Aorta (tissue), 5 donors: ENCODE measurements around the gene NPAS2. TPM values are rescaled to one million over a fixed set of nuclear protein-coding genes. Genes with fewer than 3 reads are reported as not detected.

Experiments used
- ATAC-seq: fragments of 200-7000 bp; cut with Tn5 transposase; one replicate; pipeline ENCODE4 v1.9.1; 2022; ENCODE audit warnings: moderate library complexity; ENCODE audit not compliant: low FRiP score
- DNase-seq, 2 donors: peaks; one replicate each; pipeline ENCODE4 v3.0.0-alpha.2; 2020
- H3K27ac ChIP-seq, 2 donors: one replicate each; pipeline ENCODE4 v1.5.1; 2013; ENCODE audit warnings: low read length in 2 of 2, mild to moderate bottlenecking in 2 of 2, moderate library complexity in 2 of 2, control low read depth in 1 of 2, inconsistent platforms in 1 of 2, low read depth in 1 of 2
- H3K27me3 ChIP-seq, 2 donors: one replicate each; pipeline ENCODE4 v1.6.1; 2013; ENCODE audit warnings: control low read depth in 1 of 2, low read length in 1 of 2, mild to moderate bottlenecking in 1 of 2, moderate library complexity in 1 of 2; ENCODE audit not compliant: insufficient read depth in 2 of 2, control insufficient read depth in 1 of 2
- H3K36me3 ChIP-seq, 2 donors: one replicate each; pipeline ENCODE4 v1.6.1; 2013; ENCODE audit warnings: control low read depth in 1 of 2, low read length in 1 of 2, mild to moderate bottlenecking in 1 of 2; ENCODE audit not compliant: insufficient read depth in 2 of 2, control insufficient read depth in 1 of 2
- H3K4me1 ChIP-seq, 2 donors: one replicate each; pipeline ENCODE4 v1.6.1; 2013; ENCODE audit warnings: low read length in 2 of 2, control low read depth in 1 of 2, mild to moderate bottlenecking in 1 of 2, moderate library complexity in 1 of 2; ENCODE audit not compliant: insufficient read depth in 2 of 2, control insufficient read depth in 1 of 2
- H3K4me3 ChIP-seq, 2 donors: one replicate each; pipeline ENCODE4 v1.5.1; 2013; ENCODE audit warnings: low read length in 2 of 2, control low read depth in 1 of 2, mild to moderate bottlenecking in 1 of 2
- H3K9me3 ChIP-seq: one replicate; pipeline ENCODE4 v1.6.1; 2013; ENCODE audit warnings: mild to moderate bottlenecking, low read length; ENCODE audit not compliant: control insufficient read depth
- WGBS, 2 donors: extraction: QIAGEN DNeasy Blood & Tissue Kit; methylation state at CpG; one replicate each; pipeline ENCODE4 v1.1.7; 2013; 5-methylcytosine and 5-hydroxymethylcytosine counted together
- intact Hi-C, 2 donors: fragments of 100-400 bp; cut with DNase I; formaldehyde crosslinking; loops; one replicate each; pipeline versions ENCODE4 v1.14.2 to v1.15.0; 2022
- polyA plus RNA-seq, 2 donors: library from polyadenylated mRNA; stranded (reverse); fragments of 200-250 nt; gene quantifications; one replicate each; pipeline ENCODE4 v1.2.3, GENCODE V29; 2013
- total RNA-seq, 2 donors: library from RNA; stranded (reverse); fragmentation: NEBNext Ultra II Directional; extraction: Animal tissue kit (Norgen Biotek cat#: 25700); gene quantifications; one replicate each; pipeline ENCODE4 v1.2.1, GENCODE V29; 2021
- donor health status: healthy with polysubstance abuse.
- donor health status: Bipolar disorder and iron deficiency.
- donor health status: DM: no; HTN: no; CAD: no.
- donor health status: DM: no; HTN: no; CAD: no.
- donor health status: DM: yes; HTN: yes; CAD: no.

Gene NPAS2
- total and polyA plus RNA-seq, 4 donors: 7.8 to 42.0 (median 24.2) TPM

DNA sequence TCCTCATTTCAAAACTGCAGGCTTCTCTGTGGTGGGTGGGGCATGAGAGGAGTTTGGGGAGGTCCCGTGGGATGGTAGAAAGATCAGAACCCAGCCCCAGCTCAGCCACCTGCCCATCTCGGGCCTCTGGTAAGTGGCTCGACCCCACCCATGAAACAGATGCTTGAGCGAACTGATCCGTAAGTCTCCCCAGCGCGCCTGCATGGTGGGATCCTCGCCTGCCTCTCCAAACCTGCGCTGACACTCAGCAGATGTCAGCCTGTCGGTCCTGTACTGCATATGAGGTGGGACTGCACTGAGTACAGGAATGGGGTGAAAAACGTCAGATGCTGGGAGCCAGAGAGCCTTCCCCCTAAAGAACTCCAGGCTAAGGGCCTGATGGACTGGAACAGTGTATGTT is 166.2 kb downstream of the NPAS2 start:
- whole genome bisulfite sequencing, 2 donors: 90 to 92% methylated on average over 11 of the region's 11 CpGs
- no peak overlapping the region for H3K4me3 ChIP-seq
- no peaks in the 10 kb centered on the region for H3K27me3 ChIP-seq
- DNase-seq (no peak), ATAC-seq (no peak)
- H3K27ac ChIP-seq: no peak overlapping the region
- no peaks in the 10 kb centered on the region for H3K36me3 ChIP-seq
- no peaks in the 10 kb centered on the region for H3K9me3 ChIP-seq
- intact Hi-C loops: loop anchor here in 1 of 2 donors (5.0 kb wide), 1 partner anchor 379 kb away; no protein-coding TSS in a partner anchor
- H3K4me1 ChIP-seq: no peaks in the 10 kb centered on the region

DNA sequence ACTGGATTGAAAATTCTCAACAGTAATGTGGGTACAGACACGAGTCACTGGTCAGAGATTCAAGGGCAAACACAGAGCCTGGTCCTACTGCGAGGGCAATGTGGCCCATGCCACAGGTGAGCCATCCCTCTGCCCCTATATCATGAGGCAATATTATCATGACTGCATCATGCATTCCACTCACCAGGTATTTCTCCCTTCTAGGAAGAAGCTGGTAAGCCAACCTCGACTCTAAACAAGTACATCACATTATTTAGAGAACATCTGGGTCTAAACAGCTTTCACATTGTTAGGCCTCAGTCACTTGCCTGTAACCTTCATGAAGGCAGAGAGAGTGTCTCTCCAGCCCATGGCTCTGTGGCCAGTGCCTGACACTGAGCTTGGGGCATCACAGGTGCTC is 167.6 kb downstream of the NPAS2 start:
- WGBS, 2 donors: 89 to 94% methylated on average over 3 of the region's 3 CpGs
- H3K9me3 ChIP-seq: no peaks in the 10 kb centered on the region
- intact Hi-C loops: loop anchor here in 1 of 2 donors (5.0 kb wide), 1 partner anchor 380 kb away; no protein-coding TSS in a partner anchor
- no peak for ATAC-seq
- no peak overlapping the region for H3K27ac ChIP-seq
- H3K27me3 ChIP-seq: no peaks in the 10 kb centered on the region
- H3K4me3 ChIP-seq: no peak overlapping the region
- H3K4me1 ChIP-seq: no peaks in the 10 kb centered on the region
- no peak for DNase-seq
- H3K36me3 ChIP-seq: no peaks in the 10 kb centered on the region

DNA sequence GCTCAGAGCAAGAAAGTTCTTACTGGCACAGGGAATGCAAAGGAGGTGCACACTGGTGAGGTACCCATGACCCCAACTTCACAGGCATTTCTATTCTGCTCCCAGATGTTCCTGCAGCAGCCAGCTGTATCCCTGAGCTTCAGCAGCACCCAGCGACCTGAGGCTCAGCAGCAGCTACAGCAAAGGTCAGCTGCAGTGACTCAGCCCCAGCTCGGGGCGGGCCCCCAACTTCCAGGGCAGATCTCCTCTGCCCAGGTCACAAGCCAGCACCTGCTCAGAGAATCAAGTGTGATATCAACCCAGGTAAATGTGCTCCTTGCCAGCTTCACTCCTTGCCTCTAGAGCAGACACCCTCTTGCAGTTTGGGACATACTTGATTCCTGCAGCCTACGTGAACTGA is 168.0 kb downstream of the NPAS2 start:
- DNase-seq (no peak), ATAC-seq (no peak)
- intact Hi-C loops: loop anchor here in 1 of 2 donors (5.0 kb wide), 1 partner anchor 381 kb away; no protein-coding TSS in a partner anchor
- H3K9me3 ChIP-seq: no peaks in the 10 kb centered on the region
- H3K27me3 ChIP-seq: no peaks in the 10 kb centered on the region
- H3K4me1 ChIP-seq: no peaks in the 10 kb centered on the region
- no peak overlapping the region for H3K27ac ChIP-seq
- WGBS, 2 donors: 87% methylated on average over 4 of the region's 4 CpGs
- no peaks in the 10 kb centered on the region for H3K36me3 ChIP-seq
- H3K4me3 ChIP-seq: no peak overlapping the region

DNA sequence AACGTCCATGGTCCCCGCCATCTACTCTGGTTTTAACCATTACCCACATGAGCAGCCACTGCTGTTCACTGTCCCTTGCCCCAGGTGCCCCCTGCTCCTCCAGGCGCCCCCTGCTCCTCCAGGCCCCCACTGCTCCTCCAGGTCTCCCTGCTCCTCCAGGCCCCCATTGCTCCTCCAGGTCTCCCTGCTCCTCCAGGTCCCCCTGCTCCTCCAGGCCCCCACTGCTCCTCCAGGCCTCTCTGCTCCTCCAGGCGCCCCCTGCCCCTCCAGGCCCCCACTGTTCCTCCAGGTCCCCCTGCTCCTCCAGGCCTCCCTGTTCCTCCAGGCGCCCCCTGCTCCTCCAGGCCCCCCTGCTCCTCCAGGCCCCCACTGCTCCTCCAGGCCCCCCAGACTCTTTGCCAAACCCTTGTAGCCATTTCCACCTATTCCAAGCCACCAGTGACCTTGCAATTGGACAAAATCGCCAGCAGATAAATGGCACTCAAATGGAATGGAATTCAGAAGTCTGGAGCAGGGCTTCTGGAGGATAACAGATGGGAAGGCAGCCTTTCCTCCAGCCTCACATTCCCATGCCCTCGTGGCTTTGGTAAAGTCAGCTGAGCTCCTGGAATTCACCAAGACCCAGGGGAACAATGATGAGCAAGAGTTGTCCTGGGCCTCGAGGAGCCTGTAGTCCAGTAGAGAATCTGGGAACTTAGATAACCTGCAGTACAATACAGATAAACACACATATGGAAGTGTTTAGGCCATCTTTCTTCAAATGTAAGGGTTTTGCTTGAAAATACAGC is 168.9 kb downstream of the NPAS2 start:
- ATAC-seq (no peak), DNase-seq (no peak)
- Histone ChIP-seq H3K9me3 (no peaks in the 10 kb centered on the region), H3K27me3 (no peaks in the 10 kb centered on the region), H3K4me1 (no peaks in the 10 kb centered on the region), H3K27ac (no peak overlapping the region), H3K36me3 (peaks cover 0 to 2% of the 10 kb centered on the region in 2 donors), H3K4me3 (no peak overlapping the region)
- intact Hi-C loops: loop anchor here in 1 of 2 donors (5.0 kb wide), 1 partner anchor 382 kb away; no protein-coding TSS in a partner anchor
- WGBS, 2 donors: 75 to 77% methylated on average over 8 of the region's 8 CpGs

DNA sequence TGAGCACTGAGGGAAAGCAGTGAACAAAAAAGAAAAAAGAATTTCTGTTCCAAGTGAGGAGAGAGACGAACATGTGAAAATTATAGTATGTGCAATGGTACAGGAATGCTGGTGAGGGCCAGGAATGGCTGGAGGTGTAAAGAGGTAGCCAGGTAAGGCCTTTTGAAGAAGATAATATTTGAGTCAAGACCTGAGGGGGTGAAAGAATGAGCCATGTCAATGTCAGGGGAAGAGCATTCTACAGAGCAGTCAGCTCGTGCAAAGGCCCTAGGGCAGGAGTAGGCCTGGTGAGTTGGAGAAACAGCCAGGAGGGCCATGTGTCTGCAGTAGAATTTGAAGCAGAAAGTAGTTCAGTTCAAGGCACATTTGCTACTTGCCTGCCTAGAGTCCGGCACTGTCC is 169.7 kb downstream of the NPAS2 start:
- H3K27me3 ChIP-seq: no peaks in the 10 kb centered on the region
- WGBS, 2 donors: 88 to 89% methylated on average over 3 of the region's 3 CpGs
- intact Hi-C loops: loop anchor here in 1 of 2 donors (5.0 kb wide), 1 partner anchor 382 kb away; no protein-coding TSS in a partner anchor
- ATAC-seq (no peak), DNase-seq (no peak)
- H3K4me1 ChIP-seq: no peaks in the 10 kb centered on the region
- peaks cover 0 to 2% of the 10 kb centered on the region in 2 donors for H3K36me3 ChIP-seq
- no peak overlapping the region for H3K4me3 ChIP-seq
- H3K9me3 ChIP-seq: no peaks in the 10 kb centered on the region
- H3K27ac ChIP-seq: no peak overlapping the region

DNA sequence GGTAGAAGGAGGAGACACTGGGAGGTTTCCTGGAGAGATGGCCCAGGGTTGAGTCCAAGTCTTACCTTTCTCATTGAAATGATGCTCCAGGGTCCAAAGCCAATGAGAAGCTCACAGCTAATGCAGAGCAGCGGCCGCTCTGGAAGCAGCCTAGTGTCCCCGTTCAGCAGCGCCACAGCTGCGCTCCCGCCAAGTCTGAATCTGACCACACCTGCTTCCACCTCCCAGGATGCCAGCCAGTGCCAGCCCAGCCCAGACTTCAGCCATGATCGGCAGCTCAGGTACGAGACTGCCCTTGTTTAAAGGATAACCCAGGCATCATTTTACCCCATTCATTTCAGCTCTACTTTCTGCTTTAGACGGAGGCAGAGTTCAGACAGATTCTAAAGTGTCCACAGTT is 170.2 kb downstream of the NPAS2 start:
- ATAC-seq: no peak
- intact Hi-C loops: no loop called here
- 92% methylated on average over 9 of the region's 9 CpGs for WGBS, 2 donors

DNA sequence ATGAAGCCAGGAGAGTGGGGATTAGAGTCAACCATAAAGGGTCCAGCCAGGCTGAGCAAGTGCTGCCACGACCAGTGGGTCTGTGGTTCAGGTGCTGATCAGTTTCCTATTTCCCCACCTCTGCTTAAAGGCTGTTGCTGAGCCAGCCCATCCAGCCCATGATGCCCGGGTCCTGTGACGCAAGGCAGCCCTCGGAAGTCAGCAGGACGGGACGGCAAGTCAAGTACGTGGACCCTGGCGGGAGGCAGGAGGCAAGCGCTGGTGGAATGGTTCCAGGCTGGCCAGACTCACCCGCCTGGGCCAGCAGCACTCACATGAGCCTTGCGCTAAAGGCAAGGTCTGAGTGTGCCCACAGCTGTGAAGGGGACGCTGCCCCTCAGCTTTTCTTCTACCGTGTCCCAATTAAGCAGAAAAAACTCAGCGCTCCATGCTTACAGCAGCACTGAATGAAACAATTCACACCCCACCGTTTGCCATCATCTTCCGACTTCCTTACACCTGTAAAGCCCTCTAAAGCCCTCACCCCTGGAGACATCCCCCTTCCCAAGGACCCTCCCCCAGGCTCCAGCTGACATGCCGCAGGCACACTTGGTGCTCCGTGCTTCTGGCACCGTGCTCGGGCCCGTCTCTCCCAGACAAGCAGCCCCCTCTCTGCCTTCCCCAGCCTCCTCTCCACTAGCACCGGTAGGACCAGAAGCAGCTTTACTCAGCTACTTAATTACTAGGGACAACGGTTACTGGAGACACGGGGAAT is 170.9 kb downstream of the NPAS2 start:
- 77 to 78% methylated on average over 24 of the region's 24 CpGs for WGBS, 2 donors
- no peaks in the 10 kb centered on the region for H3K9me3 ChIP-seq
- no peak overlapping the region for H3K4me3 ChIP-seq
- no peak overlapping the region for H3K27ac ChIP-seq
- no peaks in the 10 kb centered on the region for H3K4me1 ChIP-seq
- ATAC-seq (no peak), DNase-seq (no peak)
- peaks cover 0 to 2% of the 10 kb centered on the region in 2 donors for H3K36me3 ChIP-seq
- intact Hi-C loops: no loop called here
- H3K27me3 ChIP-seq: no peaks in the 10 kb centered on the region

More for the DNA sequence above, 170.2 kb downstream of the NPAS2 start:
- DNase-seq: no peak
- Histone ChIP-seq H3K4me3 (no peak overlapping the region), H3K36me3 (peaks cover 0 to 2% of the 10 kb centered on the region in 2 donors), H3K9me3 (no peaks in the 10 kb centered on the region), H3K4me1 (no peaks in the 10 kb centered on the region), H3K27ac (no peak overlapping the region), H3K27me3 (no peaks in the 10 kb centered on the region)

DNA sequence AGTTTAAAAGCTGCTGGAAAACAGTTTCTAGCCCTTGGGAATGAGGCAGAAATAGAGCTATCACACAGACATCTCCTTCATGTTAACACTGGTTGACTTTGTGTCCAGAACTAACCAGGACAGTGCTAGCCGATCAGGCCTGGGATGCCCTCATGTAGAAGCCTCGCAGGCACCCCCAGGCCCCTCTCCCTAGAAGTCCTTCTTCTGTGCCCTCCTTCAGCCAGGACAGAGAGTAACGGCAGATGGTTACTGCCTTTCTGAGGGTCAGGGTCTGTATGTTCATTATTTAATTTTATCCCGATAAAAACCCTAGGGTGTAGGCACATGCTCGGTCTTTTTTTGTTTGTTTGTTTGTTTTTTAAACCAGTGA is 171.4 kb downstream of the NPAS2 start:
- Histone ChIP-seq H3K27me3 (no peaks in the 10 kb centered on the region), H3K4me1 (no peaks in the 10 kb centered on the region), H3K4me3 (no peak overlapping the region), H3K27ac (no peak overlapping the region), H3K36me3 (peaks cover 0 to 2% of the 10 kb centered on the region in 2 donors), H3K9me3 (no peaks in the 10 kb centered on the region)
- ATAC-seq (no peak), DNase-seq (no peak)
- 86 to 87% methylated on average over 5 of the region's 5 CpGs for WGBS, 2 donors
- intact Hi-C loops: no loop called here
